ENCODE measurements around the gene MYO1H. TPM values are rescaled to one million over a fixed set of nuclear protein-coding genes. Genes with fewer than 3 reads are reported as not detected.

MYO1H gene
- total and polyA plus RNA-seq, 2 of the 13 experiments (the other 11 are each of a cell fraction or from before 2014, with no cell fraction given): not detected

GRCh38 chr12:109432842-109433304, 85.2 kb downstream of the MYO1H start (continued):
- no peak for TF ChIP-seq ZBTB49 (CRISPR knock-in tag; IDR thresholded peaks at IDR 0.05; ENCODE audit: borderline replicate concordance)
- no peak for TF ChIP-seq ZNF281 (CRISPR knock-in tag; IDR thresholded peaks at IDR 0.05; ENCODE audit: borderline replicate concordance)
- no peak for TF ChIP-seq FOXA1 (IDR thresholded peaks at IDR 0.05)
- no peak for TF ChIP-seq FOXA1 (CRISPR knock-in tag; IDR thresholded peaks at IDR 0.05)
- no peak for TF ChIP-seq HNRNPH1 (optimal IDR thresholded peaks at IDR 0.05; ENCODE audit: low read depth, low read length)
- TF ChIP-seq ZNF691 (CRISPR knock-in tag; IDR thresholded peaks at IDR 0.05; ENCODE audit: borderline replicate concordance, low read depth): no peak
- TF ChIP-seq GATAD2A (CRISPR knock-in tag; IDR thresholded peaks at IDR 0.05): no peak
- no peak for TF ChIP-seq AHR (CRISPR knock-in tag; IDR thresholded peaks at IDR 0.05)
- TF ChIP-seq KDM2A (CRISPR knock-in tag; IDR thresholded peaks at IDR 0.05; ENCODE audit: borderline replicate concordance, low read depth): peak; percentile 33; the same call in 1 of the 2 replicates

Data from HepG2 (cell line).